GM21528 (cell line): ENCODE measurements around the gene PRRT1B.
"Not testable (repeated sequence)": the region's sequence is repeated elsewhere in the genome, so short reads cannot be mapped to it uniquely, and the experiment has no call there.

Source experiments
- ATAC-seq: cut with Tn5 transposase; IDR thresholded peaks from one replicate; pipeline ENCODE4 v1.9.1; 2021; ENCODE audit warnings: mild to moderate bottlenecking, moderate library complexity; ENCODE audit not compliant: unreplicated experiment, low FRiP score

Gene PRRT1B

DNA sequence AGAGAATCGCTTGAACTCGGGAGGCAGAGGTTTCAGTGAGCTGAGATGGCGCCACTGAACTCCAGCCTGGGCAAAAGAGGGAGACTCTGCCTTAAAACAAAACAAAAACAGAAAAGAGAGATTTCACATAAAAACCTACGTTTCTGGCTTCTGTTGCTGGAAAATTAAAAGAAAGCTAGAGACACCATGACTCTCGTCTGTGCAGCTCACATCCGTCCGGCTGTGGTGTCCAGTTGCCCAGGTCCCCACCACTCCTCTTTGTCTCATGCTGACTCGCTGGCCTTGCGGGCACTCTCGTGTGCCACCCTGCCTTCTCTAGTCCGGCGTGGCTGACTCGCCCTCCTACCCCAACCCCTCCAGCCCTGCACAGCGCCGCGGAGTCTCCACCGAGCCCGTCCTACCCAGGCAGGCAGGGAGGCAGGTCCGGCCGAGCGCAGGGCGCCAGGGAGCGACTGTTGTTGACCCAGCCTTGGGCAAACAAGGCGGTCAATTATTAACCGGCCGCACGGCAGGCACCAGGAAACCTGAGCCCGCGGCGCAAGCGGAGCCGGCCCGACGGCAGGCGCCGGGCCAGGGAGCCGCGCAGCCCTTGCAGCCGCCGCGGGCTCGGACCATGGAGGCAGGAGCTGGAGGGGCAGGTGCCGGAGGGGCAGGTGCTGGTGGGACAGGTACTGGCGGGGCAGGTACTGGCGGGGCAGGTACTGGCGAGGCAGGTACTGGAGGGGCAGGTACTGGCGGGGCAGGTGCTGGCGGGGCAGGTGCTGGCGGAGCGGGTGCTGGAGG, at the start of gene PRRT1B:
Gene PRRT1B (plus strand): TSS at position 521 of the 783 bp plus-strand sequence. CDS start 93 bp downstream, at position 614.
- ATAC-seq: no peak

DNA sequence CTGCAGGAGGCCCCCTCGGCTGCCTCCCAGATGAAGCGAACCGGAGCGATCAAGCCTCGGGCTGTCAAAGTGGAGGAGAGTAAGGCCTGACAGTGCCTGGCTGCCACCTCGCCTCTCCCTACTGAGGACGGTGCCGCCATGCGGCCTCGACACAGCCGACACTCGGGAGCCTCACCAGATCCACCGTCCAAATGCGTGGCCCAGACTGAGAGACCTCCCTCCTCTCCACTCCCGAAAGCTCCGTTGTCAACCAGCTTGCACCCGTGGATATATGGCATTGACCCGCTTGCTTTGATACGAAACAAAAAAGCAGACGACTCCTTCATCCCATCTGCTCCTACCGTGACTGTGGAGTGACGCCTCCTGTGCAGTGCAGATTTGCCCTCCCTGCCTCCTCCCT, 49.5 kb upstream of the PRRT1B start:
- no peak for ATAC-seq

DNA sequence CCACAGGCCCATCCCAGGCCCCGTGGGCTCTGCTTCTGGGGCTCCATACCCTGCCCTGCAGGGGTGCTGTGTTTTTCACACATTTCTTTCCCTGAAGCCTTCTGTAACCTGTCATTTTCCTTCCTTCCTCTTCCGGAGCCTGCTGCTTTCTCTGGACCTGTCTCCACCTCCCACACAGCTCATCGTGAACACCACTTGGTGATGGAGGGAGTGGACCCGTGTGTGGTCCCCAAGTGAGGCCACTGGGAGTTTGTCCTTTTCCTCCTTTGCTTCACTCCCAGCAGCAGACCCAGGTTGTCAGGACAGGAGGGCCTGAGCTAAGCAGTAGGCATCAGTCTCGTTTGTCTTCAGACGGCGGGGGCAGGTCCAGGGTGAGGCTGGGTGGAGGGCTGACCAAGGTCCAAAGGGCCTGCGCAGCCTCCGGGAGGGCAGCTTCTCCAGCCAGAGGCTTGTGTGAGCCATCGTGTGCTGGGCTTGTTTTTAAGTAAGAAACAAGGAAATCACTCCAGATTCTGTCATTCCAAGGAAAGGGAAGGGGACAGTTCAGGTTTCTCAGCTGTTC, 48.4 kb upstream of the PRRT1B start:
- no peak for ATAC-seq

DNA sequence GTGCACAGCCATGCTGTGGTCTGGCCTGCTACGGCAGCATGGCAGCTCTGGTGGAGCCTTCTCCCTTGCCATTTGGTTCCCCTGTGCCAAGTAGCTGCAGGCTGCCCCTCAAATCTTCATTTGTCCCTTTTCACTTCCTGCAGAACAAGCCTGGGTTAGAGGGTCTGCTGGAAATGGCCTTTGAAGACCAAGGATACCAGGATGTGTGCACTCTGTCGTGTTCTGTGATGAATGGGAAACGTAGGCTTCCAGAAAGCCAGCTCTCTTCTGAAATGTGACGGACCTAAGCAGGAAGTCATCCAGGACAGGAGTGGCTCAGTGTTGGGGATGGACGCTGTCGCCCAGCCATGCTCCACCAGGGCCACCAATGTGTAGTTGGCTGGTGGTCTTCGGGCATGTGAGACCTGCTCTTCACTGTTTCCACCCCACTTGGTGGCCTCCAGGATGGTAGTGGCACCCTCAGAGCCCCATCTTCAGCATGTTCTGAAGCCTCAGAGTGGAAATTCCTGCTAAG, 46.0 kb upstream of the PRRT1B start:
- no peak for ATAC-seq

DNA sequence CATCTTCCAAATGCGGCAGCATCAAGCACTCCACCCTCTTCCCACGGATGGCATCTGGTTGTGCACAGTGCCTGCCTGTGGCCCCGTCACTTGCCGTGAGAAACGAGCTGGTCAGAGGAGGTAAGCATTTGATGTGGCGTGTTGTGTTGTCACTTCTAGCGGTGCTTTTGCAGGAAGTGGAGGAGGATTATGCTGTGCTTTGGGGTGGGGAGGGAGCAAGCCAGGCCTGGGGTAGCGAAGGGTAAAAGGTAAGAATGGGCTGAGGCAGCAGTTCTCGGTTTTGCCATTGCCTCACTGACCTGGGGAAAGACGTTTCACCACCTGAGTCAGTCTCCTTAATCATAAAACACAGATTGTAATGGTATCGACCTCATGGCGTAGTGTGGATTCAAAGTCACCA, 44.9 kb upstream of the PRRT1B start:
- ATAC-seq: no peak

DNA sequence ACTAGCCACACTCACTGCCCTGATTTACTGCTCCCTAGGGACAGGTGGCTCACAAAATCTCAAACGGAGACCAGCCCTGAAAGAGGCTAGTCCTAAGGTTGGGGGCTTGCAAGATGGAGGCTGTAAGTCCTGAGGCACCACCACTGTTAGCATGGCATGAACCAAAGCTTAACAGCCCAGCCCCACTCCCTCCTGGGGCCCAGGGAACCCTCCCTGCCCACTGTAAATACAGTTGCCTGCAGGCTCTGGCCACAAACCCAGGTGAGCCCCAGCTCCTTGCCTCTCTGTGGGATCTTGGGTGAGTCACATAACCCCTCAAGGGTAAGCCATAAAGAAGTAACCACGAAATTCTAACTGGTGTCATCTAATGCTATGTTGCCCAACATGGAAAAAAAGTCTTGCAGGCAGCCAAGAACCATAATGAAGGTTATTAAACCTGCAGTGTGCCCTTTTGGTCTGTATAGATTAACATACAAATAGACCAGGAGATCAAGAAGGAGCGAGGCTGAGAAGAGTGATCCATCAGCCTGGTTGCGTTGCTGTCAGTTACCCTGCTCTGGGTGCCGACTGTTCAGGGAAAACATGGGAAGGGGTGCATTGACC, 44.3 kb upstream of the PRRT1B start:
- ATAC-seq: no peak

DNA sequence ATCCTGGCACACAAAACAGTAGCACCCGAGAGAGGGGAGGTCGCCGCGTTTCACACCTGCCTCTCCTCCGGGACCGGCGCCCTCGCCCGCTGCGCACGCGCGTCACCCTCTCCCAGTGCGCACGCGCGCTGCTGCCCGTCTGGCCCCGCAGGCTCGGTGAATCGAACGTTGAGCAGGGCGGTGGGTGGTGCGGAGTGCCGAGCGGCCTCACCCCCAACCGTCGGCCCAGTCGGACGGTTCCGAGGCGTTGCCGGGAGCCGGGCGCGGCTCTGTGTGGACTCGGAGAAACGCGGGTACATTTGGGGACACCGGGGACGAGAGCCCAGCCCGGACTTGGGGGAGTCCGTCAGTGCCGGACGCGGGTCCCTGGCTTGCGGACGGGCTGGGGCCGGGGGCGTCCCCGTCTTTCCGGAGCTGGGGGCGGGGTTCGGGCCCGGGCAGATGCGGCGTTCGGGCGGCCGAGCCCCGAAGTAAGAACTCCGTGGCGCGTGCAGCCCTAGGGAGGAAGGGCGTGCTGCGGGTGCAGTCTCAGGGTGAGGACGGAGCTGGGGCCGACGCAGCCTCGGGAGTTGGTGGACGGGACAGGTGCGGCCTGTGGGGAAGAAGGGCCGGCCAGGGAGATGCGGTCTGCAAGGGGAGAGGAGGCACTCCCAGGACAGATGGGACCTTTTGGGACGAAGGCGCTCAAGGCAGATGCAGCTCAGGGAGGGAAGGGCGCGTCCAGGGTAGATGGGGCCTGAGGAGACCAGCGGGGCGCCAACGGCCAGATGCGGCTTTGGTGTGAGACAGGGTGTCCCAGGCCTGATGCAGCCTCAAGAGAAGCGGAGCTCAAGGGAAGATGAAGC, 42.3 kb upstream of the PRRT1B start, which contains the start of gene POMT1:
Gene POMT1 (plus strand): TSS at position 138 of the 845 bp plus-strand sequence. CDS start 1,301 bp downstream, outside the sequence.
- ATAC-seq: peak; percentile 80

DNA sequence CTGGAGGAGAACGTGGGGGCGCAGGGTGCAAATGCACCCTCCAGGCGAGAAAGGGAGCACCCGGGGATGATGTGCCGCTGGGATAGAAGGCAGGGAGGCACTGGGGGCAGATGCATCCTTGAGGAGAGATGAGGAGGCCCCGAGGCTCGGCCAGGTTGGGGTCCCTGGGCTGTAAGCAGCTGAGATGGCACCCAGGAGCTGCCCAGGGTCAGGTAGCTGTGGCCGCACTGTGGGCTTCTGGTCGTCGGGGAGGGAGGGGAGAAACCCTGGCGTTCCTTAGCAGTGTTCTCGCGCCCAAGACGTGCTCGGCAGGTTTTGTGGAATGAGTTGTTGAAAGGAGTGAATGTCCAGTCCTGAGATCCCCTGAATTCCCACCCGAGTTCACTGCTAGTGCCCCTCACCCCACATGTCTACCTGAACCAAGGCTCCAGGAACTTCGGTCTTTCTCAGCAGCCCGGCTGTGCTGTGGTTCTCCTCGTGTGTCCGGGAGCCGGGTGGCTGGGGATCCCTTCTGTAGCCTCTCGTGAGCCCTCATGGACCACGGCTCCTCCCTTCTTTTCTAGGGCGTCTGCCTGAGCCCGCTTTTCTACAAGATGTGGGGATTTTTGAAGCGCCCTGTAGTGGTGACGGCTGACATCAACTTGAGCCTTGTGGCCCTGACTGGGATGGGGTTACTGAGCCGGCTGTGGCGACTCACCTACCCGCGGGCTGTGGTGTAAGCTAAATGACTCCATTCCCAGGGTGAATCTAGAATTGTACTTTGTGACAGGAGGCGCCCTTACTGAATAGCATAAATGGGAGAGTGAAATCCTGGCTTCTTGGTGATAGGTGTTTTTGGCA, 41.5 kb upstream of the PRRT1B start:
- ATAC-seq: no peak

DNA sequence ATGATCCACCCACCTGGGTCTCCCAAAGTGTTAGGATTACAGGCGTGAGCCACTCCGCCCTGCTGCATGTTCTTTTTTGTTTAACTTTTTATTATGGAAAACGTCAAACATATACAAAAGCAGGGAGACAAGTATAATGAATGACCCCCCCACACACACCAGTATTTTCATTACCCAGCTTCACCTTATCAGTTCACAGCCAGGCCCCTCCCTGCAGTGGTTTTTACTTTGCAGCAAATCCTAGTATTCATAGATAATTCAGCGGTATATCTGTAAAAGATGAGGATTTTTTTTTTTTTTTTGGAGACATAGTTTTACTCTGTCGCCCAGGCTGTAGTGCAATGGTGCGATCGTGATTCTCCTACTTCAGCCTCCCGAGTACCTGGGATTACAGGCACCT, 40.3 kb upstream of the PRRT1B start:
- ATAC-seq: no peak

DNA sequence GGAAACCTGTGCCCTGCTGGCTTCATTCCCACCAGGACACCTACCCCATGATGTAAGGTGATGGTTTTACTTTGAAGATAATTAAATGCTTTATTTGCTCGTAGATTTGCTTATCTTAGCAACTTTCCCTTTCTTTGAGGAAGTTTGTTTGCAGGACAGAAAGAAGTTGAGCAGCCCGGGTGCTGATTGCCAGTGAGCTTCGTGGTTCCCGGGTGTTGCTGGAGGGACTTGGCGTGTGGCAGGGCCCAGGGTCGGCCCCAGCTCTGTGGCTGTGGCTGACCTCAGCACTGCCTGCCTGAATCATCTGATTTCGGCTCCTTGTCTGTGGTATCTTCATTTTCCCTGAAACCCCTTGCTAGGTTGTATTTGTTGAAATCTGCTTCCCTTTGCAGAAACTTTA, 33.9 kb upstream of the PRRT1B start:
- no peak for ATAC-seq

DNA sequence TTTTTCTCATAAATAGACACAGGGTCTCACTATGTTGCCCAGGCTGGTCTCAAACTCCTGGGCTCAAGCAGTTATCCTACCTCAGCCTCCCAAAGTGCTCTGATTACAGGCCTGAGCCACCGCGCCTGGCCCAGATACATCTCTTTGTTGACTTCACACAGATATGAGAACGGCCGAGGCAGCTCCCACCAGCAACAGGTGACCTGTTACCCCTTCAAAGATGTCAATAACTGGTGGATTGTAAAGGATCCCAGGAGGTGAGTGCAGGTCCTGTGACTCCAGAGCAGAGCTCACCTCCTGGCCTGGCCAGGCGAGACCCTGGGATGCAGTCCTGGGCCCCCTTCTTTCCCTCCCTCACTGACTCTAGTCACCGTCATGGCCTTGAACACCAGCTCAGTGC, 33.4 kb upstream of the PRRT1B start:
- ATAC-seq: no peak

DNA sequence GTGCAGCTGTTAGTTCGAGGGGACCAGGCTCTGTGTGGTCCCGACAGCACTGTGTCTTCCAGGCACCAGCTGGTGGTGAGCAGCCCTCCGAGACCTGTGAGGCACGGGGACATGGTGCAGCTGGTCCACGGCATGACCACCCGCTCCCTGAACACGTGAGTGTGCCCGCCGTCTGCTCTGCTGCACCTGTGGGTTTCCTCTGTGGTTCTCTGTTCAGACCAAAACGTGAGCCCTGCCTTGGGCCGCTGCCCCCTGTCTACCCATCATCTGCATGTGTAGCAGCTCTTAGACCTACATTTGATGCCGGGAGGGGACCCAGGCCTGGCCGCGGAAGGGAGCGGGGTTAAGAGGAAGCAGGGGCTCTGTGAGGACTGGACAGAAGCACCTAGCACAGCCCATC, 32.1 kb upstream of the PRRT1B start:
- ATAC-seq: no peak

DNA sequence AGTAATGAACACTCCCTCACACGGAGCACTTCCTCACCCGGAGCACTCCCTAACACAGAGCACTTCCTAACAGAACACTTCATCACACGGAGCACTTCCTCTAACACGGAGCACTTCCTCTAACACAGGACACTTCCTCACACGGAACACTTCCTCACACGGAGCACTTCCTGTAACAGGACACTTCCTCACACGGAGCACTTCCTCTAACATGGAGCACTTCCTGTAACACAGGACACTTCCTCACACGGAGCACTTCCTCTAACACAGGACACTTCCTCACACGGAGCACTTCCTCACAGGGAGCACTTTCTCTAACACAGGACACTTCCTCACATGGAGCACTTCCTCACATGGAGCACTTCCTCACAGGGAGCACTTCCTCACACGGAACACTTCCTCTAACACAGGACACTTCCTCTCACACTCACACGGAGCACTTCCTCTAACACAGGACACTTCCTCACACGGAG, 29.7 kb upstream of the PRRT1B start:
- ATAC-seq: not testable (repeated sequence)

DNA sequence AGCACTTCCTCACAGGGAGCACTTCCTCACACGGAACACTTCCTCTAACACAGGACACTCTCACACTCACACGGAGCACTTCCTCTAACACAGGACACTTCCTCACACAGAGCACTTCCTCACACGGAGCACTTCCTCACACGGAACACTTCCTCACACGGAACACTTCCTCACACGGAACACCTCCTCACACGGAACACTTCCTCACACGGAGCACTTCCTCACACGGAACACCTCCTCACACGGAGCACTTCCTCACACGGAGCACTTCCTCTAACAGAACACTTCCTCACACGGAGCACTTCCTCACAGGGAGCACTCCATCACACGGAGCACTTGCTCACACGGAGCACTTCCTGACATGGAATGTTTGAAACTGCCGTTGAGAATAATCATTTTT, 29.2 kb upstream of the PRRT1B start:
- no peak for ATAC-seq

DNA sequence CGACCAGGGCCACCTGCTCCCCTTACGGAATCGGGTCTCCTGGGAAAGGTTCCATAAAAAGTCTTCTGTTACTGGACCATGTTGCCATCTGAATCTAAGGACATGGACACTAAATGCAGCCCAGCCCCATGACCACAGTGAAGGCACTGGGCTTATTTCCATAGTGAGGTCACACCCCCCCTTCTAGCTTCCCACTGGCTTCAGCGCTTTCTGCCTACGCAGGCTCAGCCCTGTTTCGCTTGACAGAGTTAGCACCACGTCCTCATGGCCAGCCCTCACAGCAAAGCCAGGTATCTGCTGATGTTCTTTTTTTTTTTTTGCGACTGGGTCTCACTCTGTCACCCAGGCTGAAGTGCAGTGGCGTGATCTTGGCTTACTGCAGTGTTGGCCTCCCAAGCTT, 28.4 kb upstream of the PRRT1B start:
- ATAC-seq: no peak

DNA sequence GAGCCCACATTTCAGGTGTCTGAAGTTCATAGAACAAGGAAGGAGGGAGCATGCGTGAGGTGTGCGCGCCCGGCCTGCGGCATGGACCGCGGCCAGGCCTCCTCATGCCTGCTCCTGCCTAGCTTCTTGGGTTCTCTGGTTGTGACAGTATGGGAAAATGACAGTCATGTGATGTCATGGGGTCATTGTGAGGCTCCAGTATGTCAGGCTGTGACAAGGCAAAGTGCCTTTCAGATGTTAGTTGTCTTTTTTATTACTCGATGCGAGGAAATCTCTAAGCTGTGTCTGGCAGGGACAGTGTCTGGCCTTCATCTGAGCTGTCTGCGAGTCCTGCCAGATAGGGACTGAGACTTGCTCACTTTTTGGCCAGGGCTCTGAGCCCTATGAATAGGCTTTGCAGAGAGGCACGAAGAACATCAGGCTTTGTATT, 27.5 kb upstream of the PRRT1B start:
- no peak for ATAC-seq

DNA sequence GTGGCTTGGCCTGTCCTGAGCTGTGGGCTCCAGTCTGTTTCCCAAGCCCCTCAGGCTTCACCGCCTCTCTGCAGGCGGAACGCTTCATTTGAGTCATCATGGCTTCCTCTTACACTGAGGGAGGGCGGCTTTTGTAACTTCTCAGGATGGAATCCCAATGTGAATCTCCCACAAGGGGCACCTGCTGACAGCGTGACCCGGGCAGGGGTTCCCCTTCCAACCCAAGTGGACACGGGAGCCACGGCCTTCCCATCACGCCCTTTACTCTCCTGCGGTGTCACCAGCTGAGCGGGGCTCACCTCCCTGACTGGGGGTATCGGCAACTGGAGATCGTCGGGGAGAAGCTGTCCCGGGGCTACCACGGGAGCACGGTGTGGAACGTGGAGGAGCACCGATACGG, 26.8 kb upstream of the PRRT1B start:
- no peak for ATAC-seq

DNA sequence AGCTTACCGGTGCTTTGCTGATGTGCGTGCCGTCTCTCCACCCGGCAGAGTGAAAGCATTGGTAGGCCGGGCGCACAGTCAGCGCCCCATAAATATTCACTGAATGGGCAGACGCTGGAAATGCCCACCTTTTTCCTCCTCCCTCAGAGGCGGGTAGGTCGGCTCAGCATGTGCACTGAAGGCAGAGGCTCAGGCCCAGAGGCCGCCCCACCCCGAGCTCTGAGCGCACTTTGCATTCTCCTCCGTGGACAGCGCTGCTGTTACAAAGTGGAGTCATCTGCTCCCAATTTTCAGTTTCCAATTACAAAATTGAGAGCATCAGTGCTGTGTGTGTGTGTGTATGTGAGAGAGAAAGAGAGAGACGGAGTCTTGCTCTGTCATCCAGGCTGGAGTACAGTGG, 24.8 kb upstream of the PRRT1B start:
- no peak for ATAC-seq

DNA sequence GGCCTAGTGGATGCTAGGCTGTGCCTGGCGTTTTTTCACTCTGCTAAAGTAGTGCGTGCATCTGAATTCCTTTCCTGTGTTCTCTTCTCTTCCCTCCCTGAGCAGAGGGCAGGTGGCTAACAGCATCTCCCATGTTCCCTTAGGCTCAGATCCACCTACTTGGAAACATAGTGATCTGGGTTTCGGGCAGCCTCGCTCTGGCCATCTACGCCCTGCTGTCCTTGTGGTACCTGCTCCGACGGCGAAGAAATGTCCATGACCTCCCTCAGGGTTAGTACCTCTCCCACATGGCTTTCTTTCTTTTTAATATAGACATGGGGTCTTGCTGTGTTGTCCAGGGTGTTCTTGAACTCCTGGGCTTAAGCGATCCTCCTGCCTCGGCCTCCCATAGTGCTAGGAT, 24.1 kb upstream of the PRRT1B start:
- ATAC-seq: no peak

DNA sequence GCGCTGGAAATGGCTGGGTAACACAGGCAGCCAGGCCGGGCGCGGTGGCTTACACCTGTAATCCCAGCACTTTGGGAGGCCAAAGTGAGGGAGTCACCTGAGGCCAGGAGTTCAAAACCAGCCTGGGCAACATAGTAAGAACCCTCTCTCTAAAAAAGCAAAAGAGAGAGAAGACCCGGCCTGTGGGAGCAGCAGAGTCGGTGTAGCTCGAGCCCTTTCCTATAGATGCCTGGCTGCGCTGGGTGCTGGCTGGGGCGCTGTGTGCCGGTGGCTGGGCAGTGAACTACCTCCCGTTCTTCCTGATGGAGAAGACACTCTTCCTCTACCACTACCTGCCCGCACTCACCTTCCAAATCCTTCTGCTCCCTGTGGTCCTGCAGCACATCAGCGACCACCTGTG, 23.5 kb upstream of the PRRT1B start:
- ATAC-seq: no peak
